ENCODE measurements around the gene PSMD3.
A peak's percentile ranks its signal among the peaks of the same experiment; 100 is the strongest.

The PSMD3 gene

DNA sequence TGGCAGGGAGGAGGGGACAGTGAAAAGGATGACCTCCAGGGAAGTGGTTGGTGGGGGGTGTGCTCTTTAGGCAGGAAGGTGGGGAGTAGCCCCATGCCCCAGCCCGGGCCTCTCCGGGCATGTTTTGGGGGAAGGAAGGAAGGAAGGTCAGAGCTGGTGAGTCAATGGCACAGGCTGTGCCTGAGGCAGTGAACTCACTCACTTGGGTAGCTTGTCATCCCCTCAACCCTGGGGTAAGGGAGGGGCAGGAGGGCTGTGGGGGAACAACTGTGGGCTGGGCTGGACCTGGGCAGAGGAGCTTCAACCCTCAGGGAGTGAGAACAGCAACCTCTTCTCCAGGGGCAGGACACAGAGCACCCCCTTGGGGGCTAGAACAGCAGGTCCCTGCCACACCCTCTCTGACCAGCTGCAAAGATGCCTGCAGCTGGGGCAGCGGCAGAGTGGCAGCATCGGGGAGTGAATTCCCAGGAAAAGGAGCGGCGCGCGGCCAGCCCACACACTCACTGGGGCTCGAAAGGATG, 40.9 kb downstream of the PSMD3 start:
- H3K4me3 ChIP-seq (ENCODE audit: control insufficient read depth, low read depth, low read length), result no peak overlapping the region
- peak; percentile 95 for DNase-seq (ENCODE audit: low read depth)

DNA sequence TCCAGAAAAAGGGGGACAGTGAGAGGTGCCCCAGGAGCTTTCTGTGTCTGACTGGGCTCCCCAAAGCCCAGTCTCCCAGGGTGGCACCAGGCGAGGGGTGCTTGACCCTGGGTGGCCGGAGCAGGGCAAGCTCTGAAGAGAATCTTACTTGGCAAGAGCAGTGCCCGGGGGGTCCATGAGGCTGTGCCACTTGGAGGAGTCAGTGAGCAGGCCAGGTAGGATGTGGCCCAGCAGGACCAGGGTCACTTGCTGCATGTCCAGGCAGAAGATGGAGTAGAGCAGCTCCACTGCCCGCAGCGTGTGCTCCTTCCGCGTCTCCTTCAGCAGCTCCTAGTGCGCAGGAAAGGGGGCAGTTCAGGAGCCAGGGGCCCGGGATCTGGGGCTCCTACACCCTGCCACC, 41.9 kb downstream of the PSMD3 start:
- TF ChIP-seq, protein P1, sequence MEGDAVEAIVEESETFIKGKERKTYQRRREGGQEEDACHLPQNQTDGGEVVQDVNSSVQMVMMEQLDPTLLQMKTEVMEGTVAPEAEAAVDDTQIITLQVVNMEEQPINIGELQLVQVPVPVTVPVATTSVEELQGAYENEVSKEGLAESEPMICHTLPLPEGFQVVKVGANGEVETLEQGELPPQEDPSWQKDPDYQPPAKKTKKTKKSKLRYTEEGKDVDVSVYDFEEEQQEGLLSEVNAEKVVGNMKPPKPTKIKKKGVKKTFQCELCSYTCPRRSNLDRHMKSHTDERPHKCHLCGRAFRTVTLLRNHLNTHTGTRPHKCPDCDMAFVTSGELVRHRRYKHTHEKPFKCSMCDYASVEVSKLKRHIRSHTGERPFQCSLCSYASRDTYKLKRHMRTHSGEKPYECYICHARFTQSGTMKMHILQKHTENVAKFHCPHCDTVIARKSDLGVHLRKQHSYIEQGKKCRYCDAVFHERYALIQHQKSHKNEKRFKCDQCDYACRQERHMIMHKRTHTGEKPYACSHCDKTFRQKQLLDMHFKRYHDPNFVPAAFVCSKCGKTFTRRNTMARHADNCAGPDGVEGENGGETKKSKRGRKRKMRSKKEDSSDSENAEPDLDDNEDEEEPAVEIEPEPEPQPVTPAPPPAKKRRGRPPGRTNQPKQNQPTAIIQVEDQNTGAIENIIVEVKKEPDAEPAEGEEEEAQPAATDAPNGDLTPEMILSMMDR (conservative IDR thresholded peaks at IDR 0.05; ENCODE audit: control insufficient read depth, insufficient read depth, low read depth, low read length), result no peak
- H3K4me3 ChIP-seq (ENCODE audit: control insufficient read depth, low read depth, low read length), result no peak overlapping the region
- no peak for DNase-seq (ENCODE audit: low read depth)

More for the DNA sequence above, 40.9 kb downstream of the PSMD3 start:
- TF ChIP-seq, protein P1 (conservative IDR thresholded peaks at IDR 0.05; ENCODE audit: control insufficient read depth, insufficient read depth, low read depth, low read length), result no peak

DNA sequence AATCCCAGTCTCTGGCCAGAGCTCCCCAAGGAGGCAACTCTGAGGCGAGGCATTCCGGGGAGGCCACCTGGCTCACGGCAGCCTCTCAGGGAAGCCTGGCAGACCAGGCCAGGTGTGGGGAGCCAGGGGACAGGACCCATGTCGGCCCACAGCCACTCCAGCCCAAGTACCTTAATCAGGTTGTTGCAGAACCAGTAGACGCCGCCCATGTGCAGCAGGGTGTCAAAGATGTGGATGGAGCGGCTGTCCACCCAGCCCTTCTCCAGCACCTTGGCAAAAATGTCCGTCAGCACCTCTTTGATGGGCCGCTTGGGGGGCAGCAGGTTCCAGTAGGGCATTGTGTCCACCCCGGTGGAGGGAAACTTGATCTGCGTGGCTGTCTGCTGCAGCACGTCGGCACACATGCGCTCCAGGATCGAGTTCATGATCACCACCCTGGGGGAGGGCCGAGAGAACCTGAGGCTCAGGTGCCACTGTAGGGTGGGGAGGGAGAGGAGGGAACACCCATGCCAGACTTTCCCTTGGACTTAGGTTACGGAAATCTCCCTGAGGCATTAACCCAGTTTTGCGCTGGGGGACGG, 42.4 kb downstream of the PSMD3 start:
- TF ChIP-seq, protein P1 (conservative IDR thresholded peaks at IDR 0.05; ENCODE audit: control insufficient read depth, insufficient read depth, low read depth, low read length), result no peak
- DNase-seq (ENCODE audit: low read depth), result no peak
- no peak overlapping the region for H3K4me3 ChIP-seq (ENCODE audit: control insufficient read depth, low read depth, low read length)

DNA sequence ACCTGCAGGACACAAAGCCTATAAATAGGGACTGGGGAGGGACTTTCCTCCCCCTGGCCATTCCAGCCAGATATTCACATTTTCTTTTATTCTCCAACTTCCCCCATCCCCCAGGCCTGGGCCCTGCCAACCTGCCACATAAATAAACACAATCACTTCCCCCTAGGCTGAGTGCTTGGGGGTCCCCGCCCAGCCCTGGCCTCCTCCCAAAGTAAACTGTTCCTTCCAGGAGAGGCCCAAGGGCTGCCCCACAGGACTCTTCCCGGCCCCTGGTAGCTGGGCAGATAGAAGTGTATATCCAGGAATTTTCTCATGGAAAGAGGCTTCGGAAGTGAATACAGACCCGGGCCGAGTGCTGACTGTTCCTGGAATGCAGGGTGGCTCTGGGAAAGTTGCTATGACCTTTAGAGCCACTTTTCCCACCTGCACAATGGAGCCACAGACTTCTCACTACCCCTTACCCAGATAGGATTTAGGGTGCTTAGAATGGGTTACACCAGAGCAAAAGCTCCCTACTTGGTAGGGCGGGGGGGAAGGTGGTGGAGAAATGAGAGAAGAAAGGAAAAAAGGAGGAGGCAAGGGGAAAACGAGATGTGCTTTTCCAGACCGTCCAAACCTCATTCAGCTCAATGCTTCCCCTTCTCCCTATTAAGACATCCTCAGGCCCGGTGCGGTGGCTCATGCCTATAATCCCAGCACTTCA, 43.1 kb downstream of the PSMD3 start:
- H3K4me3 ChIP-seq (ENCODE audit: control insufficient read depth, low read depth, low read length), result no peak overlapping the region
- DNase-seq (ENCODE audit: low read depth), result peak; percentile 62
- TF ChIP-seq, protein P1 (conservative IDR thresholded peaks at IDR 0.05; ENCODE audit: control insufficient read depth, insufficient read depth, low read depth, low read length), result no peak

DNA sequence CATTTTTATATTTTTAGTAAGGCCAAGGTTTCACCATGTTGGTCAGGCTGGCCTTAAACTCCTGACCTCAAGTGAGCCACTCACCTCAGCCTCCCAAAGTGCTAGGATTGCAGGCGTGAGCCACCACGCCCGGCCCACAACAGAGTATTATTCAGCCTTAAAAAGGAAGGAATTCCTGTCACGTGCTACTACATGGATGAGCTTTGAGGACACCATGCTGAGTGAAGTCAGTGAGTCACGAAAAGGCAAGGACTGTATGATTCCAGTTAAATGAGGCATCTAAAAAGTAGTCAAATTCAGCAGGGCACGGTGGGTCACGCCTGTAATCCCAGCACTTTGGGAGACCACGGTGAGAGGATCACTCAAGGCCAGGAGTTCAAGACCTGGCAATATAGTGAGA, 44.3 kb downstream of the PSMD3 start:
- H3K4me3 ChIP-seq (ENCODE audit: control insufficient read depth, low read depth, low read length), result no peak overlapping the region
- DNase-seq (ENCODE audit: low read depth), result peak; percentile 87
- TF ChIP-seq, protein P1 (conservative IDR thresholded peaks at IDR 0.05; ENCODE audit: control insufficient read depth, insufficient read depth, low read depth, low read length), result no peak

DNA sequence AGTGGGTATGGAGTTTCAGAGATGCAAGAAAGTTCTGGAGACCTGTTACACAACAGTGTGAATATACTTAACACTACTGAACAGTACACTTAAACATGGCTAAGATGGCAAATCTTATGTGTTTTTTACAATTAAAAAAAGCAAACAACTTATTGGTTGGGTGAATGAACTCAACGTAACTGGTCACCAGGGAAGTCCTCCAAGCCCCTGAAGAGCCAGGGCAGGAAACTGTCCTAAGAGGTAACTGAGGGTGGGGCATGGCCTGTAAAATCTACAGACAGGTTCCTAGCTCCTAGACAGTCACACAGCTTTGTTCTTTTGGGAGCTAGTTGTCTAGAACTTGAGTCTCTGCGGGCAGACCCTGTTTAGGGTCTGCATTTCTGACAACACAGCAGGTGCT, 45.0 kb downstream of the PSMD3 start:
- no peak overlapping the region for H3K4me3 ChIP-seq (ENCODE audit: control insufficient read depth, low read depth, low read length)
- TF ChIP-seq, protein P1 (conservative IDR thresholded peaks at IDR 0.05; ENCODE audit: control insufficient read depth, insufficient read depth, low read depth, low read length), result no peak
- no peak for DNase-seq (ENCODE audit: low read depth)
